ENCODE measurements around the gene TMOD1. TPM values are rescaled to one million over a fixed set of nuclear protein-coding genes. Genes with fewer than 3 reads are reported as not detected.

The TMOD1 gene
- total and polyA plus RNA-seq, 2 of the 8 experiments (the other 6 are each of a cell fraction or from before 2014, with no cell fraction given), result 0.17 to 0.88 TPM

DNA sequence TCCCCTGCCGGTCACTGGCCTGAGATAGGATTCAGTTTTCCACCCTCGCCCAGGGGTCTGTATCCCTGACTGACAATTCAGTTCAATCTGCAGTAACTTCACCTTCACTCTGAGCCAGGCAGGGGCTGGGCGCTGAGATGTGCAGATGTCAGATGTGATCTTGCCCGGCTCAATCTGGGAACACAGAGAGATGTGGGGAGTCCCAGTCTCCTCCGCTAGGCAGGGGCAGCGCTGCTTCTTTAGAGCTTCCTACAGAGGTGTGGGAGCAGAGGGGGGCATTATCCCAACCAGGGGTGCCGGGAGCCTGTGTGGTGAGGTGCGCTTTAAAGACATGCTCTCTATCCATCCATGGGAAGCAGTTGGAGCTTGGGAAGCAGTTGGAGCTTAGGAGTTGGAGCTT lies 14.6 kb downstream of the TMOD1 start (continued):
- no peak for TF ChIP-seq RXRA (IDR thresholded peaks at IDR 0.05; ENCODE audit: insufficient read depth, low read depth, low read length)
- TF ChIP-seq, protein P1, sequence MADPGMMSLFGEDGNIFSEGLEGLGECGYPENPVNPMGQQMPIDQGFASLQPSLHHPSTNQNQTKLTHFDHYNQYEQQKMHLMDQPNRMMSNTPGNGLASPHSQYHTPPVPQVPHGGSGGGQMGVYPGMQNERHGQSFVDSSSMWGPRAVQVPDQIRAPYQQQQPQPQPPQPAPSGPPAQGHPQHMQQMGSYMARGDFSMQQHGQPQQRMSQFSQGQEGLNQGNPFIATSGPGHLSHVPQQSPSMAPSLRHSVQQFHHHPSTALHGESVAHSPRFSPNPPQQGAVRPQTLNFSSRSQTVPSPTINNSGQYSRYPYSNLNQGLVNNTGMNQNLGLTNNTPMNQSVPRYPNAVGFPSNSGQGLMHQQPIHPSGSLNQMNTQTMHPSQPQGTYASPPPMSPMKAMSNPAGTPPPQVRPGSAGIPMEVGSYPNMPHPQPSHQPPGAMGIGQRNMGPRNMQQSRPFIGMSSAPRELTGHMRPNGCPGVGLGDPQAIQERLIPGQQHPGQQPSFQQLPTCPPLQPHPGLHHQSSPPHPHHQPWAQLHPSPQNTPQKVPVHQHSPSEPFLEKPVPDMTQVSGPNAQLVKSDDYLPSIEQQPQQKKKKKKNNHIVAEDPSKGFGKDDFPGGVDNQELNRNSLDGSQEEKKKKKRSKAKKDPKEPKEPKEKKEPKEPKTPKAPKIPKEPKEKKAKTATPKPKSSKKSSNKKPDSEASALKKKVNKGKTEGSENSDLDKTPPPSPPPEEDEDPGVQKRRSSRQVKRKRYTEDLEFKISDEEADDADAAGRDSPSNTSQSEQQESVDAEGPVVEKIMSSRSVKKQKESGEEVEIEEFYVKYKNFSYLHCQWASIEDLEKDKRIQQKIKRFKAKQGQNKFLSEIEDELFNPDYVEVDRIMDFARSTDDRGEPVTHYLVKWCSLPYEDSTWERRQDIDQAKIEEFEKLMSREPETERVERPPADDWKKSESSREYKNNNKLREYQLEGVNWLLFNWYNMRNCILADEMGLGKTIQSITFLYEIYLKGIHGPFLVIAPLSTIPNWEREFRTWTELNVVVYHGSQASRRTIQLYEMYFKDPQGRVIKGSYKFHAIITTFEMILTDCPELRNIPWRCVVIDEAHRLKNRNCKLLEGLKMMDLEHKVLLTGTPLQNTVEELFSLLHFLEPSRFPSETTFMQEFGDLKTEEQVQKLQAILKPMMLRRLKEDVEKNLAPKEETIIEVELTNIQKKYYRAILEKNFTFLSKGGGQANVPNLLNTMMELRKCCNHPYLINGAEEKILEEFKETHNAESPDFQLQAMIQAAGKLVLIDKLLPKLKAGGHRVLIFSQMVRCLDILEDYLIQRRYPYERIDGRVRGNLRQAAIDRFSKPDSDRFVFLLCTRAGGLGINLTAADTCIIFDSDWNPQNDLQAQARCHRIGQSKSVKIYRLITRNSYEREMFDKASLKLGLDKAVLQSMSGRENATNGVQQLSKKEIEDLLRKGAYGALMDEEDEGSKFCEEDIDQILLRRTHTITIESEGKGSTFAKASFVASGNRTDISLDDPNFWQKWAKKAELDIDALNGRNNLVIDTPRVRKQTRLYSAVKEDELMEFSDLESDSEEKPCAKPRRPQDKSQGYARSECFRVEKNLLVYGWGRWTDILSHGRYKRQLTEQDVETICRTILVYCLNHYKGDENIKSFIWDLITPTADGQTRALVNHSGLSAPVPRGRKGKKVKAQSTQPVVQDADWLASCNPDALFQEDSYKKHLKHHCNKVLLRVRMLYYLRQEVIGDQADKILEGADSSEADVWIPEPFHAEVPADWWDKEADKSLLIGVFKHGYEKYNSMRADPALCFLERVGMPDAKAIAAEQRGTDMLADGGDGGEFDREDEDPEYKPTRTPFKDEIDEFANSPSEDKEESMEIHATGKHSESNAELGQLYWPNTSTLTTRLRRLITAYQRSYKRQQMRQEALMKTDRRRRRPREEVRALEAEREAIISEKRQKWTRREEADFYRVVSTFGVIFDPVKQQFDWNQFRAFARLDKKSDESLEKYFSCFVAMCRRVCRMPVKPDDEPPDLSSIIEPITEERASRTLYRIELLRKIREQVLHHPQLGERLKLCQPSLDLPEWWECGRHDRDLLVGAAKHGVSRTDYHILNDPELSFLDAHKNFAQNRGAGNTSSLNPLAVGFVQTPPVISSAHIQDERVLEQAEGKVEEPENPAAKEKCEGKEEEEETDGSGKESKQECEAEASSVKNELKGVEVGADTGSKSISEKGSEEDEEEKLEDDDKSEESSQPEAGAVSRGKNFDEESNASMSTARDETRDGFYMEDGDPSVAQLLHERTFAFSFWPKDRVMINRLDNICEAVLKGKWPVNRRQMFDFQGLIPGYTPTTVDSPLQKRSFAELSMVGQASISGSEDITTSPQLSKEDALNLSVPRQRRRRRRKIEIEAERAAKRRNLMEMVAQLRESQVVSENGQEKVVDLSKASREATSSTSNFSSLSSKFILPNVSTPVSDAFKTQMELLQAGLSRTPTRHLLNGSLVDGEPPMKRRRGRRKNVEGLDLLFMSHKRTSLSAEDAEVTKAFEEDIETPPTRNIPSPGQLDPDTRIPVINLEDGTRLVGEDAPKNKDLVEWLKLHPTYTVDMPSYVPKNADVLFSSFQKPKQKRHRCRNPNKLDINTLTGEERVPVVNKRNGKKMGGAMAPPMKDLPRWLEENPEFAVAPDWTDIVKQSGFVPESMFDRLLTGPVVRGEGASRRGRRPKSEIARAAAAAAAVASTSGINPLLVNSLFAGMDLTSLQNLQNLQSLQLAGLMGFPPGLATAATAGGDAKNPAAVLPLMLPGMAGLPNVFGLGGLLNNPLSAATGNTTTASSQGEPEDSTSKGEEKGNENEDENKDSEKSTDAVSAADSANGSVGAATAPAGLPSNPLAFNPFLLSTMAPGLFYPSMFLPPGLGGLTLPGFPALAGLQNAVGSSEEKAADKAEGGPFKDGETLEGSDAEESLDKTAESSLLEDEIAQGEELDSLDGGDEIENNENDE (IDR thresholded peaks at IDR 0.05; ENCODE audit: insufficient replicate concordance, low read length), result no peak
- no peak for TF ChIP-seq ASH2L (IDR thresholded peaks at IDR 0.05; ENCODE audit: low read length)
- TF ChIP-seq SP1 (IDR thresholded peaks at IDR 0.05; ENCODE audit: low read depth, low read length), result no peak
- TF ChIP-seq RFX5 (IDR thresholded peaks at IDR 0.05; ENCODE audit: borderline replicate concordance, low read depth, low read length), result no peak

All from H1 (cell line).